Mucosa of descending colon (tissue), 3 donors: ENCODE measurements around the gene RAD51B. TPM values are rescaled to one million over a fixed set of nuclear protein-coding genes. Genes with fewer than 3 reads are reported as not detected.
"Not testable (repeated sequence)": the region's sequence is repeated elsewhere in the genome, so short reads cannot be mapped to it uniquely, and the experiment has no call there.

Experiments
- ATAC-seq: fragments of 200-7000 bp; cut with Tn5 transposase; one replicate; pipeline ENCODE4 v1.9.1; 2020; ENCODE audit warnings: mild to moderate bottlenecking, moderate library complexity
- DNase-seq, 3 donors: peaks; one replicate each; pipeline ENCODE4 v3.0.0-alpha.2; 2020
- H3K36me3 ChIP-seq: fragments of 200-600 bp; one replicate; pipeline ENCODE4 v1.8.0; 2021; ENCODE audit warnings: low read depth, mild to moderate bottlenecking
- H3K4me1 ChIP-seq: fragments of 200-600 bp; one replicate; pipeline ENCODE4 v1.8.0; 2021; ENCODE audit warnings: low read depth, mild to moderate bottlenecking
- H3K4me3 ChIP-seq: fragments of 200-600 bp; one replicate; pipeline ENCODE4 v1.8.0; 2021; ENCODE audit warnings: mild to moderate bottlenecking
- H3K9me3 ChIP-seq: fragments of 200-600 bp; one replicate; pipeline ENCODE4 v1.8.0; 2021; ENCODE audit warnings: mild to moderate bottlenecking
- intact Hi-C, 2 donors: fragments of 100-400 bp; cut with DNase I in 1 of 2; cut with micrococcal nuclease in 1 of 2; formaldehyde crosslinking; loops; one replicate each; pipeline versions ENCODE4 v1.11.0 to v1.11.1; 2022; cut with DNase I, micrococcal nuclease
- total RNA-seq, 3 donors: library from RNA; stranded (reverse); fragmentation: NEBNext Ultra II Directional in 2 of 3; extraction: Animal tissue kit (Norgen Biotek cat#: 25700) in 2 of 3; gene quantifications; one replicate each; pipeline versions ENCODE4 v1.2.1 to v1.2.4, GENCODE V29; 2021 to 2023
- TF ChIP-seq, protein P1 (sequence below): fragments of 200-600 bp; IDR thresholded peaks from one replicate; pipeline ENCODE4 v1.8.0; 2022; ENCODE audit warnings: antibody characterized with exemption, mild to moderate bottlenecking
- donor health status: DM: no; HTN: no; CAD: no; lungs with moderate emphysema.
- donor health status: DM: no; HTN: no; CAD: no.
- donor health status: DM: no; HTN: yes; CAD: no.

The RAD51B gene
- total RNA-seq, 3 donors from 2014 or later: 15.8 to 23.3 (median 20.9) TPM

DNA sequence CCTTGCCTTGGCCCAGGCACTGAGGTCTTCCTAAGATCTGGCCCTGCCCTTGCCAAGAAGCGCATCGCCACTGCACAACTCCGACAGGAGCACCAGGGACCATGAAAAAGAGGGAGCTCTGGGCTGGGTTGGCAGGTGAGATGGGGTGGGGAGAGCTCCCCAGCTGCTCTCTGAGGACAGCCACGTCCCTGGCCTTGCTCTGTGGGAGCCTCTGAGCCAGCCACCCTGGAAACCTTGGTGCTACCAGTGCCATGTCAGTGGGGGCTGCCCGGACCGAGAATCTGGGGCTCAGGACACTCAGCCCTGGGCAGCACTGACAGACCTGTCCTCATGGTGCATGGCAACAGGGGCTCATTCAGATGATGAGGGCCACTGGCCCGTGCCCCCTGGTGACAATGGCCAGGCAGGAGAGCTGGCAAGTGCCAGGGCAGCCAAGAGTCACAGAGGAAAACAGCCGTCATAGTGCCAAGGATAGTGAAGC lies 838.5 kb downstream of the RAD51B start:
- Histone ChIP-seq H3K4me1 (peaks cover 3% of the 10 kb centered on the region), H3K4me3 (no peak overlapping the region), H3K9me3 (no peaks in the 10 kb centered on the region), H3K36me3 (no peaks in the 10 kb centered on the region)
- TF ChIP-seq, protein P1, sequence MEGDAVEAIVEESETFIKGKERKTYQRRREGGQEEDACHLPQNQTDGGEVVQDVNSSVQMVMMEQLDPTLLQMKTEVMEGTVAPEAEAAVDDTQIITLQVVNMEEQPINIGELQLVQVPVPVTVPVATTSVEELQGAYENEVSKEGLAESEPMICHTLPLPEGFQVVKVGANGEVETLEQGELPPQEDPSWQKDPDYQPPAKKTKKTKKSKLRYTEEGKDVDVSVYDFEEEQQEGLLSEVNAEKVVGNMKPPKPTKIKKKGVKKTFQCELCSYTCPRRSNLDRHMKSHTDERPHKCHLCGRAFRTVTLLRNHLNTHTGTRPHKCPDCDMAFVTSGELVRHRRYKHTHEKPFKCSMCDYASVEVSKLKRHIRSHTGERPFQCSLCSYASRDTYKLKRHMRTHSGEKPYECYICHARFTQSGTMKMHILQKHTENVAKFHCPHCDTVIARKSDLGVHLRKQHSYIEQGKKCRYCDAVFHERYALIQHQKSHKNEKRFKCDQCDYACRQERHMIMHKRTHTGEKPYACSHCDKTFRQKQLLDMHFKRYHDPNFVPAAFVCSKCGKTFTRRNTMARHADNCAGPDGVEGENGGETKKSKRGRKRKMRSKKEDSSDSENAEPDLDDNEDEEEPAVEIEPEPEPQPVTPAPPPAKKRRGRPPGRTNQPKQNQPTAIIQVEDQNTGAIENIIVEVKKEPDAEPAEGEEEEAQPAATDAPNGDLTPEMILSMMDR: no peak
- ATAC-seq: no peak
- intact Hi-C loops: loop anchor here in 1 of 2 donors (10.0 kb wide), 1 partner anchor 113 kb away; no protein-coding TSS in a partner anchor
- no peak for DNase-seq

DNA sequence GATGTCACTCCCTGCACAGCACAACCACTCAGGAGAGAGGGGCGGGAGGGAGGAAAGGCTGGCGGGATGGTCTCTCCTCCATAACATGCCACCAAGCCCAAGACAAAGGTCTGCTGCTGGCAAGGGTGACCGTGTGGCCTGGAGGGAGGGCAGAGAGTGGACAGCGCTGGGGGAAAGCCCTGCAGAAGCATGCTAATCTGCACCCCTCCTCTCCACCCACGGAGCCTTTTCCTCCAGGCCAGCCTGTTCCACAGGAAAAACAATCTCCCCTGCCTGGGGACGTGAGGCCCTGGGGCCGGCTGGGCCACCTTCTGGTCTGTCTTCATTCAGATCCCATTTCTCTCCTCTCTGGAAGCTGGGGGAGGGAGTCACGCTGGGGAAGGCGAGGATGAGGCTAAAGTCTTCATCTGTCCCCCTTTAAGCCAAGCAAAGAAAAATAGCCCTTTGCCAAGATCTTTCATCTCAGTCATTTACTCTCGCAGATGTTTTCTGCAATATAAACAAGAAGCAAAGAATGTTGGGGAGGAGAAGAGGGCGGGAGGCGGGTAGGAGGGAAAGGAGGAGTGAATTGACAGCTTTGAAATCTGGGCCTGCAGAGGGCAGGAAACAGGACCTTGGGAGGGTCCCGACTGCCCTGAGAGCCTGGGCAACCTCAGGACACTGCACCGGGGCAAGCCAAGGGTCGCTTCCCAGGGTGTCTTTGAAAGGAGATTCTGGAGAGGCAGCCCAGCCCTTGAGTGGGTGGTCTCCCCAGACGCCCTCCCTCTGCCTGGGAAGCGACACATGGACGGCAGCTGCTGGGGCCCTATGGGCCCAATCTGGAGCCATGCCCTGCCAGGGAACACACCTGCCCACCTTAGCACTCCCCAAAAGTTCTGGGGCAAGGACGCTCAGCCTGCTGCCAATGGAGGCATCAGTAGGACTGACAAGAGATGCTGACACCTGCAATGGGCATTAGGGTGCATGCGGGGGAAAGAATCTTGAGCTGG lies 839.7 kb downstream of the RAD51B start:
- no peak overlapping the region for H3K4me3 ChIP-seq
- no peak for DNase-seq
- peaks cover 3% of the 10 kb centered on the region for H3K4me1 ChIP-seq
- H3K9me3 ChIP-seq: no peaks in the 10 kb centered on the region
- H3K36me3 ChIP-seq: no peaks in the 10 kb centered on the region
- ATAC-seq: no peak
- intact Hi-C loops: loop anchor here in 1 of 2 donors (10.0 kb wide), 1 partner anchor 114 kb away; no protein-coding TSS in a partner anchor
- TF ChIP-seq, protein P1: no peak

DNA sequence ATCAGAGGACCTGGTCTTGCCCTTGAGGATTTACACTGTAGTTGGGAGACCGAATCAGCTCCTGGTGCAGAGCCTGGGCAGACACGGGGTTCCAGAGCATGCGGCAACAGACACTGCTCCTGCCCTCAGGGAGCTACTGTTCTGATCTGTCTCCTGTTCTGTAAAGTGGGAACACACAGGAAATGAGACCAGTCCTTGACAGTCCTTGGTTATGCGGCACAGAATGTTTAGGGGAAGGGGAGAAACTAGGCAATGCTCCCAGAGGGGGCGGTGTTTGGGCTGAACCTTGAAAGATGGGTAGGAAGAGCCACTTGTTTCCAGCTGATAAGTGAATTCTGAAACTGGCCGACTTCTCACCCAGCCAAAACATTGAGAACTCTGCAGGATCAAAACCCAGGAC lies 840.9 kb downstream of the RAD51B start:
- no peak overlapping the region for H3K4me3 ChIP-seq
- peaks cover 3% of the 10 kb centered on the region for H3K4me1 ChIP-seq
- DNase-seq (no peak), ATAC-seq (no peak)
- intact Hi-C loops: no loop called here
- H3K9me3 ChIP-seq: no peaks in the 10 kb centered on the region
- TF ChIP-seq, protein P1: no peak
- H3K36me3 ChIP-seq: no peaks in the 10 kb centered on the region

DNA sequence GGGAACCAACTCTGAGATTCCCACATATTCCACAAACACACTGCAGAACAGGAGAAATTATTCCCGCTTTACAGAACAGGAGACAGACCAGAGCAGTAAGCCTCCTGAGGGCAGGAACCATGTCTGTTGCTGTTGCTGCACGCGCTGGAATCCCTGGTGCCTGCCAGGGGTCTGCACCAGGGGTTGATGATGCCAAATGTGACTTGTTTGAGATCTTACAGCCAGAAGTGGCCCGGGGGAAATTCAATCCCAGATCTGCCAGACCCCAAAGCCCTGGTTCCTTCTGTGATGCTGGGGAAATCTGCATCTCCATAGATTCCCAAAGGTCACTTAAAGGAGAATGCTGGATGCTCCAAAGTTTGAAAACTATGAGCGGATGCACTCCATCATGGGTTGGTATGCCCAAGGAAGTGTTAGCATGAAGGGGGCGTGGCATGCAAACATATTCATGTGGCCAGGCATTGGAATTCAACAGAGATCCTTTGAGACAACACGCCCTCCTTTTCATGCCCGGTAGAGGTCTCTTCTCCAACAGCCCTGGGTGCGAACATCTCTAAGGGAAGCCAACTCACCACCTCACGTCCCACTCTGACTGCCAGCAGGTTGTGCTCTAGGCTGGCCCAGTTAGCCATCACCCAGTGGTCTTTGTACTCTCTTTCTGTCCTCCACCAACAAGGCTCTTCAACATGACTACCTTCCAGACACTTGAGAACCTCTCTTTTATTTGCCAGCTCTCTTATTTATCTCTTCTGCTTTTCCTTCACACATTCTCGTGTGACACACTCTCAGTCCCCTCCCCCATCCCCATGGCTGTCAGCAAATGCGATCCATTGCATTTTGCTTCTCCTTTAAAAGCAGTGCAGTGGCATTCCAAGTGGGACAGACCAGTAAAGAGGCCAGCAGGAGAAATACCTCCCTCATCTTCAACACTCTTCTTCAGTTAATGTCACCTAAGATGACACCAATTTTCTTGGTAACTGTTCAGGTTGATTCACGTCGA lies 841.9 kb downstream of the RAD51B start:
- TF ChIP-seq, protein P1: no peak
- peaks cover 3% of the 10 kb centered on the region for H3K4me1 ChIP-seq
- H3K36me3 ChIP-seq: no peaks in the 10 kb centered on the region
- H3K4me3 ChIP-seq: no peak overlapping the region
- DNase-seq: no peak
- intact Hi-C loops: no loop called here
- H3K9me3 ChIP-seq: no peaks in the 10 kb centered on the region
- no peak for ATAC-seq

DNA sequence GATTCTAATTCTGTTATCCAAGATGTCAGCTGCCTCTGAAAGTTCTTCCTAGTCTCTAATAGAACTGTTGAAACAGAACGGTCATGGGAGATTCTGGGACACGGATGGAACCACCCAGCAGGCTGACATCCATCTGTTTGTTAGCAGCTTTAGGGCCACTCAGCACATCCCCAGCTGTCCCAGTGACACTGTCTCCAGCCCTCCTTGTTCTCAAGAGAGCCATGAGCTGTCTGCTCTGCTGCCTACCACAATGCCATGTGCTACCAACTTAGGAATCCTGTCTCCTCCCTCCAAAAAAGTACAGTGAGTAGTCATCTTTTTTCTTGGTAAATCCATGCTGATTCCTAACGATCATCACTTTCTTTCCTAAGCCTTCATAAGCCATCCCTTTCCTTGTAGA lies 842.8 kb downstream of the RAD51B start:
- TF ChIP-seq, protein P1: no peak
- Histone ChIP-seq H3K4me1 (peaks cover 3% of the 10 kb centered on the region), H3K4me3 (no peak overlapping the region), H3K36me3 (no peaks in the 10 kb centered on the region), H3K9me3 (no peaks in the 10 kb centered on the region)
- DNase-seq (no peak), ATAC-seq (no peak)
- intact Hi-C loops: no loop called here

DNA sequence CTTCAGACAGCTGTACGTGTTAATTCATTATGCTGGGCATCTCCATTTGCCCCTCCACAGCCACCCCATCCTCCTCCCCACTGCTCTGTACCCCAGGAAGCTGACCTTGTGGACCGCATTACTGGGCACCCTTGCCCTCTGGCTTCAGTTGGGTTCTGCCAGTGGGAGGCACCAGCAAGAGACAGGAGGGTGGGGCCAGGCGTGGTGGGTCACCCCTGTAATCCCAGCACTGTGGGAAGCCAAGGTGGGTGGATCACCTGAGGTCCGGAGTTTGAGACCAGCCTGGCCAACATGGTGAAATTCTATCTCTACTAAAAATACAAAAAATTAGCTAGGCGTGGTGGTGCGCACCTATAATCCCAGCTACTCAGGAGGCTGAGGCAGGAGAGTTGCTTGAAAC lies 843.2 kb downstream of the RAD51B start:
- ATAC-seq, intact Hi-C loops, H3K4me1 ChIP-seq, H3K4me3 ChIP-seq, H3K9me3 ChIP-seq, DNase-seq, H3K36me3 ChIP-seq: not testable (repeated sequence)
